Measurements from ENCODE around the gene SLC12A4. TPM values are rescaled to one million over a fixed set of nuclear protein-coding genes. Genes with fewer than 3 reads are reported as not detected.

SLC12A4 gene
- total RNA-seq, 1 experiment from 2014 or later, result 33.2 TPM

- Histone ChIP-seq H3K36me3 (ENCODE audit: low read depth, low read length) (no peaks in the 10 kb centered on the region; the same call in 1 of the 2 replicates), H3K9ac (ENCODE audit: low read length) (no peak overlapping the region), H3K4me1 (ENCODE audit: insufficient read depth, low read length) (peaks cover 4% of the 10 kb centered on the region), H4K20me1 (ENCODE audit: low read length) (no peaks in the 10 kb centered on the region), H3K9me3 (ENCODE audit: low read length) (no peaks in the 10 kb centered on the region), H3K27ac (ENCODE audit: low read length) (no peak overlapping the region), H3K27me3 (ENCODE audit: low read length) (no peaks in the 10 kb centered on the region), H3K4me2 (ENCODE audit: low read length) (no peak overlapping the region), H3K9me2 (replicated peaks; ENCODE audit: low read length) (no peaks in the 10 kb centered on the region), H3K79me2 (ENCODE audit: low read length) (peaks cover 13% of the 10 kb centered on the region), H2AFZ (ENCODE audit: low read length) (no peak overlapping the region), H3K4me3 (ENCODE audit: low read length) (no peak overlapping the region), H3F3A (ENCODE audit: low read length, unreplicated experiment) (no peaks in the 10 kb centered on the region)
- intact Hi-C loops (cut with micrococcal nuclease), result no loop called here
- no peak for ATAC-seq
- TF ChIP-seq EZH2phosphoT487 (IDR thresholded peaks at IDR 0.05; ENCODE audit: borderline replicate concordance, low read length) (no peak), CTCF (conservative IDR thresholded peaks at IDR 0.05; ENCODE audit: low read depth, low read length) (no peak), EZH2 (IDR thresholded peaks at IDR 0.05; ENCODE audit: low read length, unreplicated experiment) (no peak)
- DNase-seq, result peak; percentile 36
- ChIA-PET CTCF (no interaction called here), POLR2A (ENCODE audit: unreplicated experiment) (no interaction called here)
- BruUV-seq (replicated peaks), result no TSS peak
Measured at GRCh38 chr16:67961551-67961957, 6.9 kb downstream of the SLC12A4 start.

GRCh38 chr16:67959536-67960329 is 8.7 kb downstream of the SLC12A4 start:
- DNase-seq, result no peak
- H3K9me3 ChIP-seq (ENCODE audit: low read length), result no peaks in the 10 kb centered on the region
- H4K20me1 ChIP-seq (ENCODE audit: low read length), result no peaks in the 10 kb centered on the region
- no peaks in the 10 kb centered on the region for H3F3A ChIP-seq (ENCODE audit: low read length, unreplicated experiment)
- no peaks in the 10 kb centered on the region for H3K27me3 ChIP-seq (ENCODE audit: low read length)
- TF ChIP-seq EZH2phosphoT487 (IDR thresholded peaks at IDR 0.05; ENCODE audit: borderline replicate concordance, low read length) (no peak), CTCF (conservative IDR thresholded peaks at IDR 0.05; ENCODE audit: low read depth, low read length) (no peak), EZH2 (IDR thresholded peaks at IDR 0.05; ENCODE audit: low read length, unreplicated experiment) (no peak)
- POLR2A ChIA-PET (ENCODE audit: unreplicated experiment), result no interaction called here
- intact Hi-C loops (cut with micrococcal nuclease), result no loop called here
- H3K9ac ChIP-seq (ENCODE audit: low read length), result no peak overlapping the region
- no TSS peak for BruUV-seq (replicated peaks)
- H3K9me2 ChIP-seq (replicated peaks; ENCODE audit: low read length), result no peaks in the 10 kb centered on the region
- no peaks in the 10 kb centered on the region; the same call in 1 of the 2 replicates for H3K36me3 ChIP-seq (ENCODE audit: low read depth, low read length)
- H3K4me1 ChIP-seq (ENCODE audit: insufficient read depth, low read length), result no peaks in the 10 kb centered on the region
- H3K4me2 ChIP-seq (ENCODE audit: low read length), result no peak overlapping the region
- CTCF ChIA-PET, result no interaction called here
- H2AFZ ChIP-seq (ENCODE audit: low read length), result no peak overlapping the region
- no peak for ATAC-seq
- no peak overlapping the region for H3K4me3 ChIP-seq (ENCODE audit: low read length)
- no peak overlapping the region for H3K27ac ChIP-seq (ENCODE audit: low read length)
- no peaks in the 10 kb centered on the region for H3K79me2 ChIP-seq (ENCODE audit: low read length)

- Histone ChIP-seq H3K27ac (ENCODE audit: low read length) (no peak overlapping the region), H3K36me3 (ENCODE audit: low read depth, low read length) (no peaks in the 10 kb centered on the region; the same call in 1 of the 2 replicates), H3K4me1 (ENCODE audit: insufficient read depth, low read length) (no peaks in the 10 kb centered on the region), H3K4me3 (ENCODE audit: low read length) (no peak overlapping the region), H3K4me2 (ENCODE audit: low read length) (no peak overlapping the region), H3K9me2 (replicated peaks; ENCODE audit: low read length) (no peaks in the 10 kb centered on the region), H2AFZ (ENCODE audit: low read length) (no peak overlapping the region), H3K27me3 (ENCODE audit: low read length) (no peaks in the 10 kb centered on the region), H3K9ac (ENCODE audit: low read length) (no peak overlapping the region), H3K9me3 (ENCODE audit: low read length) (no peaks in the 10 kb centered on the region), H4K20me1 (ENCODE audit: low read length) (no peaks in the 10 kb centered on the region), H3K79me2 (ENCODE audit: low read length) (no peaks in the 10 kb centered on the region), H3F3A (ENCODE audit: low read length, unreplicated experiment) (no peaks in the 10 kb centered on the region)
- no TSS peak for BruUV-seq (replicated peaks)
- intact Hi-C loops (cut with micrococcal nuclease), result no loop called here
- POLR2A ChIA-PET (ENCODE audit: unreplicated experiment), result no interaction called here
- ATAC-seq (no peak), DNase-seq (no peak)
- TF ChIP-seq CTCF (conservative IDR thresholded peaks at IDR 0.05; ENCODE audit: low read depth, low read length) (no peak), EZH2 (IDR thresholded peaks at IDR 0.05; ENCODE audit: low read length, unreplicated experiment) (no peak), EZH2phosphoT487 (IDR thresholded peaks at IDR 0.05; ENCODE audit: borderline replicate concordance, low read length) (no peak)
- CTCF ChIA-PET, result no interaction called here
Measured at GRCh38 chr16:67957622-67958021, 10.8 kb downstream of the SLC12A4 start.

Data from PC-3 (cell line).